ENCODE measurements around the gene UCKL1.
A peak's percentile ranks its signal among the peaks of the same experiment; 100 is the strongest.

The UCKL1 gene

GRCh38 chr20:63955827-63956663, at the start of gene UCKL1:
UCKL1 (minus strand) TSS chr20:63956416; CDS start chr20:63956372, 44 bp downstream.
- H3K4me3 Mint-ChIP-seq, result peak within 1 kb of the TSS; percentile 84
- no peaks in the 10 kb centered on the region for H3K9me3 Mint-ChIP-seq
- H3K36me3 Mint-ChIP-seq (ENCODE audit: low read depth), result peaks cover 31% of the 10 kb centered on the region
- no peaks in the 10 kb centered on the region for H3K27me3 Mint-ChIP-seq
- peaks cover 46% of the 10 kb centered on the region for H3K4me1 Mint-ChIP-seq (ENCODE audit: low read depth)
- H3K27ac Mint-ChIP-seq, result peak within 1 kb of the TSS; percentile 94
- DNase-seq, result peak; percentile 90

DNA sequence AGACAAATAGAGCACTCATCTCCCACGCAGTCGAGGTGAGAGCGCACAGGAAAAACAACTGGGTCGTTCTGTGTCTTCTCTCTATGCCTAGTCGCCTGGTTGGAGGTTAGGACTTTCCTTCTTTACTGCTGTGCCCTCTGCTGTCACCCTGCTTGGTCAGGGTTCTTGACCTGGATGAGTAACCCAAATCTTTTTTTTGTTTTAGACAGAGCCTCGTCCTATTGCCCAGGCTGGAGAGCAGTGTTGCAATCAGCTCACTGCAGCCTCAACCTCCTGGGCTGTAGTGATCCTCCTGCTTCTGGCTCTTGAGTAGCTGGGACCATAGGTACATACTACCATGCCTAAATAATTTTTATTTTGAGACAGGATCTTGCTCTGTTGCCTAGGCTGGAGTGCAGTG, 49.2 kb upstream of the UCKL1 start:
- no peak for DNase-seq

DNA sequence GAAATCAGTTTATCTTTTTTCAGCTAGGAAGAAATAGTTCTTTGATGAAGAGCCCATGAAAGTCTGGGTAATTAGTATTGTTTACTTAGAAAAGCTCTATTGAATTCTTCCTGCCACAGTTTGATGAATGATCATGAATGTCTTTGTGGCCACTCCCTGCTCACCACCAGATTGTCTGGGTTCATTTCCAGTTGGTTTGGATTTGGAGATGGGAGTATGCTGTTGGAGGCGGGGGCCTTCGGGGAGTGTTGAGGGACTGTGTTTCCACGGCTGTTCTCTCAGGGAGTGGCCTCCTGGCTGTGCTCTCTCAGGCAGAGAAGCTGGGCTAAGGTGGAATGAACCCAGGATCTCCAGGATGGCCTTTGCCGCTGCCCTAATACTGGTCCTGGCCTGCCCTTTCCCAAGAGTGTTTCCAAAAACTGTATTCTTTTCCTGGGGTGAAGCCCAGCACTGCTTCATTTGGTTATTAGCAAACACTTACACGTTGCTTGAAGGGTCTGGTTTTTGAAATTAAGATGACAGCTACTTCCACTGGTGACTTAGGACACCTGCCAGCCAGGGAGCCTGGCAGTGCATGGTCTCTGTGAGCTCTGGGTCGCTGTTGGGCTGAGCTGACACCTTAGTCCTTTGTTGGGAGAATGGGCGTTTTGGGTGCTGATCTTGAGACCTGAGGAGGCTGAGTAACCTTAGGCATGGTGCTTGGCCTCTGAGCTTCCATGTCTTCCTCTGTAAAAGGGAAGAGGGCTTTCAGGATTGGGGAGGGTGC, 47.9 kb upstream of the UCKL1 start:
- Mint-ChIP-seq H3K27ac (no peak overlapping the region), H3K9me3 (peaks cover 5% of the 10 kb centered on the region)

More for the DNA sequence above, 49.2 kb upstream of the UCKL1 start:
- Mint-ChIP-seq H3K4me3 (no peak overlapping the region), H3K36me3 (ENCODE audit: low read depth) (peaks cover 93% of the 10 kb centered on the region), H3K27ac (peak overlapping the region; percentile 41), H3K27me3 (no peaks in the 10 kb centered on the region), H3K9me3 (peaks cover 8% of the 10 kb centered on the region), H3K4me1 (ENCODE audit: low read depth) (peaks cover 21% of the 10 kb centered on the region)

DNA sequence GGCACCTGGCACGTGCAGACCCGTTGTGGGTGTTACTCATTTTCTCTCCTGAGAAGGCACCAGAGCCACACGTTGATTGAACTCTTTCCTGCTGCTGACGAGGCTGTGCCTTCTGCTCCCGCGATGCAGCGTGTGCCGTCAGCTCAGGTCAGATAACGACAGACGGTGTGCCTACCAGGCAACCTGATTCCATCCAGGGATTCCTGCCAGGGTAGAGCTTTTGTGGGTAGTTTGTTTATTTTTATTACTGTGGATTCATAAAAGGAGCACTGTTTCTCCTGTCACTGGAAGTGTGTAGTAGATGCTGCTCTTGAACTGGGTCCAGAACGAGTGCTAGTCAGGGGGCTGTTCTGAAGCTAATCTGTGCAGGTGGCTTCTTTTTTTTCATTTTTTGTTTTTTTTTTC, 45.4 kb upstream of the UCKL1 start:
- Mint-ChIP-seq H3K4me3 (no peak overlapping the region), H3K4me1 (ENCODE audit: low read depth) (peaks cover 6% of the 10 kb centered on the region), H3K36me3 (ENCODE audit: low read depth) (peaks cover 88% of the 10 kb centered on the region), H3K27me3 (no peaks in the 10 kb centered on the region), H3K27ac (peak overlapping the region; percentile 57), H3K9me3 (no peaks in the 10 kb centered on the region)
- DNase-seq, result no peak

More for the DNA sequence above, 47.9 kb upstream of the UCKL1 start:
- H3K4me1 Mint-ChIP-seq (ENCODE audit: low read depth), result peaks cover 11% of the 10 kb centered on the region
- H3K4me3 Mint-ChIP-seq, result no peak overlapping the region
- no peak for DNase-seq
- peaks cover 93% of the 10 kb centered on the region for H3K36me3 Mint-ChIP-seq (ENCODE audit: low read depth)
- no peaks in the 10 kb centered on the region for H3K27me3 Mint-ChIP-seq

DNA sequence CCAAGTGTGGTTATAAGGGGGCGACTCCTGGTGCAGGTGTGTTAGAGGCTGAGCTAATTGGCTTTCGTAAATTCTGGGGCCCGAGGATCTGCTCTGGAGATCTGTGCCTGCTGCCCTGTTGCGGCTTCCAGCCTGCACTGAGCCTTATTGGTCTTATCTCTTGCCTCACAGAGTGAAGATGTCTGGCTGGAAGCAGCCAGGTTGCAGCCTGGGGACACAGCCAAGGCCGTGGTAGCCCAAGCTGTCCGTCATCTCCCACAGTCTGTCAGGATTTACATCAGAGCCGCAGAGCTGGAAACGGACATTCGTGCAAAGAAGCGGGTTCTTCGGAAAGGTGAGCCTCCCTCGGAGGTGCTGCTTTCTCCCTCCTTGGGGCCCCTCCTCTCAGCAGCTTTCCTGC, 44.7 kb upstream of the UCKL1 start:
- peaks cover 88% of the 10 kb centered on the region for H3K36me3 Mint-ChIP-seq (ENCODE audit: low read depth)
- peaks cover 6% of the 10 kb centered on the region for H3K4me1 Mint-ChIP-seq (ENCODE audit: low read depth)
- no peaks in the 10 kb centered on the region for H3K9me3 Mint-ChIP-seq
- H3K27ac Mint-ChIP-seq, result no peak overlapping the region
- no peak for DNase-seq
- H3K27me3 Mint-ChIP-seq, result no peaks in the 10 kb centered on the region
- no peak overlapping the region for H3K4me3 Mint-ChIP-seq

GRCh38 chr20:63982937-63983336, 26.7 kb upstream of the UCKL1 start:
- H3K4me3 Mint-ChIP-seq, result peak overlapping the region; percentile 86

GRCh38 chr20:63980806-63981728, 24.9 kb upstream of the UCKL1 start, which contains the start of gene PRPF6:
PRPF6 (plus strand) TSS chr20:63981132; CDS start chr20:63981246, 114 bp downstream.
- H3K27me3 Mint-ChIP-seq, result no peaks in the 10 kb centered on the region
- H3K4me3 Mint-ChIP-seq, result peak within 1 kb of the TSS; percentile 86
- peak; percentile 94 for DNase-seq
- peaks cover 56% of the 10 kb centered on the region for H3K36me3 Mint-ChIP-seq (ENCODE audit: low read depth)
- H3K27ac Mint-ChIP-seq, result peak within 1 kb of the TSS; percentile 97
- peaks cover 58% of the 10 kb centered on the region for H3K4me1 Mint-ChIP-seq (ENCODE audit: low read depth)
- H3K9me3 Mint-ChIP-seq, result no peaks in the 10 kb centered on the region

More at GRCh38 chr20:63982937-63983336, 26.7 kb upstream of the UCKL1 start:
- peaks cover 40% of the 10 kb centered on the region for H3K4me1 Mint-ChIP-seq (ENCODE audit: low read depth)
- H3K9me3 Mint-ChIP-seq, result no peaks in the 10 kb centered on the region
- no peak for DNase-seq
- peak overlapping the region; percentile 41 for H3K27ac Mint-ChIP-seq
- H3K36me3 Mint-ChIP-seq (ENCODE audit: low read depth), result peaks cover 60% of the 10 kb centered on the region
- H3K27me3 Mint-ChIP-seq, result no peaks in the 10 kb centered on the region

GRCh38 chr20:63980317-63980805, 24.1 kb upstream of the UCKL1 start:
- no peak for DNase-seq
- Mint-ChIP-seq H3K36me3 (ENCODE audit: low read depth) (peaks cover 54% of the 10 kb centered on the region), H3K27me3 (no peaks in the 10 kb centered on the region), H3K4me3 (peak overlapping the region; percentile 86), H3K9me3 (no peaks in the 10 kb centered on the region), H3K4me1 (ENCODE audit: low read depth) (peaks cover 60% of the 10 kb centered on the region), H3K27ac (peak overlapping the region; percentile 97)

- peak; percentile 90 for DNase-seq
- Mint-ChIP-seq H3K36me3 (ENCODE audit: low read depth) (peaks cover 51% of the 10 kb centered on the region), H3K4me1 (ENCODE audit: low read depth) (peaks cover 62% of the 10 kb centered on the region), H3K27ac (peak within 1 kb of the TSS; percentile 97), H3K4me3 (peak within 1 kb of the TSS; percentile 86), H3K9me3 (no peaks in the 10 kb centered on the region), H3K27me3 (no peaks in the 10 kb centered on the region)
Observed at GRCh38 chr20:63979557-63980316, 23.5 kb upstream of the UCKL1 start, which contains the start of gene SAMD10. SAMD10 (minus strand) TSS chr20:63979642; CDS start chr20:63979467, 175 bp downstream.

GRCh38 chr20:63979229-63979556, 23.0 kb upstream of the UCKL1 start:
- no peaks in the 10 kb centered on the region for H3K9me3 Mint-ChIP-seq
- no peak for DNase-seq
- H3K4me1 Mint-ChIP-seq (ENCODE audit: low read depth), result peaks cover 59% of the 10 kb centered on the region
- H3K4me3 Mint-ChIP-seq, result peak overlapping the region; percentile 81
- peaks cover 50% of the 10 kb centered on the region for H3K36me3 Mint-ChIP-seq (ENCODE audit: low read depth)
- H3K27me3 Mint-ChIP-seq, result no peaks in the 10 kb centered on the region
- H3K27ac Mint-ChIP-seq, result peak overlapping the region; percentile 91

DNA sequence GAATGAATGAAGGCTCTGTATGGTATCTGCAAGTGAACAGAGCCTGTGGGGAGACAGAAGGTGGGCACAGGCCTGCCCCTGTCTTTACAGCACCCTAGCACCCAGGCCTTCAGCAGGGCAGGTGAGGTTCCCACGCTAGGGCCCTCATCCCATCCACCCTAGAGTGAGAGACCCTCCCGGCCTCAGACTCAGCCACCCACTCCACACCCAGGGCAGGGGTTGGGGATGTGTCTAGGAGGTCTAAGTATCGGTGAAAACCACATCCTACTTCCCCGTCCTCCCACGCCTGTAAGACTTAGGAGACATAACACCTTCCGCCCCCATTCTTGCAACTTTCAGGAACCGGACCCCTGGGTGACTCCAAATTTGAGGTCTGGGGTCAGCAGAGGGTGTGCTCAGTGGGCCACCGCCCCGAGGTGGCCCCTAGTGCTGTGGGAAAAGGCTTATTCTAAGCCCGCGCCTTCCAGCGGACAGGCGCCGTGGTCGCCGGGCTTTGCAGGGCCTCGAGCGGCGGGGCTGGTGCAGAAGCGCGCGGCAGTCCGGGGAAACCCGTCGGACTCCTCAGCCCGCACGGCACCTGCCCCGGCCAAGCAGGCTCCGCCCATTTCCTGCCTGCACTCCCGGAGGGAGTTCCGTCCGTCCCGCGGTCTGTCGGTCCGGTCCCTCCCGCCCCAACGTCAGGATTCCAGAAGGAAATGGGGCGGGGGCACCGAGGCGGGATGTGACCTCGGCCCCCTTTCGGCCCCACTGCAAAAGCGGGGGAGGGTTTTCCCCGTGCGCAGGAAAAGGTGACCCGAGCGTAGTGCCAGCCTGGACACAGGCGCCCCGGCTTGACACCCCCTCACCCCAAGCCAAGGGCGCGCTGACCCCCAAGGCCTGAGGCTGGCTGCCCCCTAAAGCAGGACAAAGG, 22.4 kb upstream of the UCKL1 start:
- H3K27me3 Mint-ChIP-seq, result no peaks in the 10 kb centered on the region
- H3K9me3 Mint-ChIP-seq, result no peaks in the 10 kb centered on the region
- H3K36me3 Mint-ChIP-seq (ENCODE audit: low read depth), result peaks cover 49% of the 10 kb centered on the region
- H3K4me3 Mint-ChIP-seq, result peak overlapping the region; percentile 81
- peak overlapping the region; percentile 91 for H3K27ac Mint-ChIP-seq
- peaks cover 64% of the 10 kb centered on the region for H3K4me1 Mint-ChIP-seq (ENCODE audit: low read depth)
- peak; percentile 76 for DNase-seq

GRCh38 chr20:63977739-63978276, 21.6 kb upstream of the UCKL1 start:
- no peaks in the 10 kb centered on the region for H3K9me3 Mint-ChIP-seq
- peak; percentile 77 for DNase-seq
- peaks cover 47% of the 10 kb centered on the region for H3K36me3 Mint-ChIP-seq (ENCODE audit: low read depth)
- H3K4me1 Mint-ChIP-seq (ENCODE audit: low read depth), result peaks cover 62% of the 10 kb centered on the region
- H3K27me3 Mint-ChIP-seq, result no peaks in the 10 kb centered on the region
- peak overlapping the region; percentile 91 for H3K27ac Mint-ChIP-seq
- H3K4me3 Mint-ChIP-seq, result peak overlapping the region; percentile 81
